Osteoblast (primary cell): ENCODE data around the gene C14orf119. TPM values are rescaled to one million over a fixed set of nuclear protein-coding genes. Genes with fewer than 3 reads are reported as not detected.

Experiments
- DNase-seq: peaks from one replicate; pipeline ENCODE4 v3.0.0; 2011; ENCODE audit warnings: low spot score, mixed read lengths; ENCODE audit not compliant: insufficient read length; ENCODE audit errors: missing footprints
- H2AFZ ChIP-seq: 2 replicates; pipeline ENCODE4 v1.6.0; 2011; ENCODE audit warnings: mild to moderate bottlenecking, low read length
- H3K27ac ChIP-seq: 2 replicates; pipeline ENCODE4 v1.5.1; 2011; ENCODE audit warnings: mild to moderate bottlenecking, low read depth, low read length, moderate library complexity
- H3K27me3 ChIP-seq: 2 replicates; pipeline ENCODE4 v1.6.0; 2012; ENCODE audit warnings: mild to moderate bottlenecking, control low read depth, inconsistent platforms, low read length, moderate library complexity; ENCODE audit not compliant: insufficient read depth
- H3K36me3 ChIP-seq: 2 replicates; pipeline ENCODE4 v1.5.1; 2011; ENCODE audit warnings: mild to moderate bottlenecking, low read length, control low read depth, moderate library complexity; ENCODE audit not compliant: insufficient read depth
- H3K4me1 ChIP-seq: 2 replicates; pipeline ENCODE4 v1.5.1; 2011; ENCODE audit warnings: mild to moderate bottlenecking, low read length, control low read depth, moderate library complexity; ENCODE audit not compliant: insufficient read depth
- H3K4me2 ChIP-seq: 2 replicates; pipeline ENCODE4 v1.6.0; 2011; ENCODE audit warnings: mild to moderate bottlenecking, low read length; ENCODE audit not compliant: insufficient read depth
- H3K4me3 ChIP-seq: fragments of 200-600 bp; sonication (generic); 3 replicates; pipeline ENCODE4 v1.5.1; 2012; ENCODE audit warnings: mild to moderate bottlenecking, low read length, inconsistent platforms; ENCODE audit not compliant: insufficient read depth
- H3K79me2 ChIP-seq: 2 replicates; pipeline ENCODE4 v1.6.0; 2012; ENCODE audit warnings: mild to moderate bottlenecking, low read length, control low read depth, inconsistent platforms; ENCODE audit not compliant: insufficient read depth
- H3K9me3 ChIP-seq: 2 replicates; pipeline ENCODE4 v1.5.1; 2011; ENCODE audit warnings: low read depth, low read length, control low read depth
- H4K20me1 ChIP-seq: 2 replicates; pipeline ENCODE4 v1.6.0; 2012; ENCODE audit warnings: mild to moderate bottlenecking, low read length, control low read depth; ENCODE audit not compliant: insufficient read depth
- CTCF ChIP-seq: IDR thresholded peaks from 2 replicates; pipeline ENCODE4 v1.5.1; 2011; ENCODE audit warnings: mild to moderate bottlenecking, low read depth, low read length, moderate library complexity; ENCODE audit errors: extremely low read depth
- total RNA-seq: library from RNA; depleted of rRNA; stranded (reverse); fragments of >200 nt; gene quantifications from 2 replicates; pipeline ENCODE4 v1.2.3, GENCODE V29; 2012

C14orf119 gene
- total RNA-seq, 1 donor: 43.1 TPM

DNA sequence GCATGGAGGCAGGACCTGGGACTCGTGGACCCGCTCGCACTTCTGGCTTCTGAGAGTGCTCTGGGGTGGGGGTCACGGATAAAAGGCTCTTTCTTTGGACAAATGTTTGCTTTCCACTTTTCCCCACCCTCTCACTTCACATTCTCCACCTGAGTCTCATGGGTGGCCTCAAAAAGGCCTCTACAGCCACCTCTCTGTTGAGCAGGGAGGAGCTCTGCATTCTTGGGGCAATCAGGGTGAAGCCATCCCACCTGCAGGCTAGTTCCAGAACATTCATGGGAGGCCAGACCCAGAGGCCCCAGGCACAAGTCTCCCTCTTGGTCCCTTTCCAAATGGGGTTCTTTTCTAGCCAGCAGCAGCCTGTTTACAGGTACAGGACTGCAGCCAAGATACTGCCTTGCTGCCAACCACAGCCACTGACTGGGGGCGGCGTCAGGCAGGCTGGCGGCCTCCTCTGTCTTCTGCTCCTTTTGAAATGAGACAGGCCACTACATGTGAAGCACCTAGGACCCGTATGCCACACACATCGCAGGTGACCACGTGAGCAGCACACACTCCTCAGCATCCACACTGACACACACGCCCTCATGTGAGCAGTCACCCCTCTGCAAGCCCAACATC lies 42.0 kb downstream of the C14orf119 start:
- Histone ChIP-seq H4K20me1 (no peaks in the 10 kb centered on the region), H3K4me1 (peaks cover 6% of the 10 kb centered on the region), H3K79me2 (no peaks in the 10 kb centered on the region), H3K4me2 (no peak overlapping the region), H3K27ac (no peak overlapping the region), H3K36me3 (no peaks in the 10 kb centered on the region), H3K27me3 (no peaks in the 10 kb centered on the region), H2AFZ (no peak overlapping the region), H3K4me3 (no peak overlapping the region), H3K9me3 (no peaks in the 10 kb centered on the region)
- TF ChIP-seq CTCF: no peak
- DNase-seq: no peak

- no peaks in the 10 kb centered on the region for H3K36me3 ChIP-seq
- H3K4me3 ChIP-seq: no peak overlapping the region
- H4K20me1 ChIP-seq: no peaks in the 10 kb centered on the region
- DNase-seq: no peak
- TF ChIP-seq CTCF: no peak
- no peak overlapping the region for H3K4me2 ChIP-seq
- peaks cover 6% of the 10 kb centered on the region for H3K4me1 ChIP-seq
- H3K27ac ChIP-seq: no peak overlapping the region
- H3K27me3 ChIP-seq: peaks cover 2% of the 10 kb centered on the region
- no peaks in the 10 kb centered on the region for H3K9me3 ChIP-seq
- no peaks in the 10 kb centered on the region for H3K79me2 ChIP-seq
- H2AFZ ChIP-seq: no peak overlapping the region
Observed at GRCh38 chr14:23137813-23138535, 42.7 kb downstream of the C14orf119 start.

- Histone ChIP-seq H2AFZ (no peak overlapping the region), H3K27ac (no peak overlapping the region), H3K9me3 (no peaks in the 10 kb centered on the region), H3K4me1 (peaks cover 6% of the 10 kb centered on the region), H4K20me1 (no peaks in the 10 kb centered on the region), H3K4me3 (no peak overlapping the region), H3K79me2 (no peaks in the 10 kb centered on the region), H3K36me3 (no peaks in the 10 kb centered on the region), H3K27me3 (peaks cover 6% of the 10 kb centered on the region), H3K4me2 (no peak overlapping the region)
- DNase-seq: no peak
- no peak for TF ChIP-seq CTCF
Observed at GRCh38 chr14:23139874-23140273, 44.6 kb downstream of the C14orf119 start.

DNA sequence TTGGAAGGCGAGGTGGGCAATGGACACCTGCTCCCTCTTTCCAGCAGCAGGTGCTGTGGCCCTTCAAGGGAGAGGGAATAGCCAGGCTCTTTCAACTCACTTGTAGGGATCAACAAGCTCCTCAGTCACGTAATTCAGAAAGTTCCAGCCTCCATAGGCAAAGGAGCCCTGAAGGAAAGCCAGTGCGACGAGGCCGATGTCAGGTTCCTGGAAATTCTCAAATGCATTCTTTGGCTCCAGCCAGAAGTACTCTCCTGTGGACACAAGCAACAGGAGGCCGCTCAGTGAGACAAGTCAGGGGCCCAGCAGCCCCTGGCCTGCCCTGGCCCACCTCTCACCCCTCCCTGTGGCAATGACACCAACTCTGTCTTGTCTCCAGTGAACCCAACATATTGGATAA lies 45.1 kb downstream of the C14orf119 start:
- H3K27me3 ChIP-seq: peaks cover 6% of the 10 kb centered on the region
- H3K36me3 ChIP-seq: no peaks in the 10 kb centered on the region
- no peak overlapping the region for H2AFZ ChIP-seq
- H3K4me1 ChIP-seq: peaks cover 6% of the 10 kb centered on the region
- H3K4me2 ChIP-seq: no peak overlapping the region
- DNase-seq: no peak
- no peaks in the 10 kb centered on the region for H3K9me3 ChIP-seq
- H3K27ac ChIP-seq: no peak overlapping the region
- no peaks in the 10 kb centered on the region for H3K79me2 ChIP-seq
- H4K20me1 ChIP-seq: no peaks in the 10 kb centered on the region
- H3K4me3 ChIP-seq: no peak overlapping the region
- no peak for TF ChIP-seq CTCF
